ENCODE results near the gene EXOC6.

Gene EXOC6

GRCh38 chr10:93064874-93065660, 216.7 kb downstream of the EXOC6 start:
- DNase-seq (ENCODE audit: low read depth), result no peak

DNA sequence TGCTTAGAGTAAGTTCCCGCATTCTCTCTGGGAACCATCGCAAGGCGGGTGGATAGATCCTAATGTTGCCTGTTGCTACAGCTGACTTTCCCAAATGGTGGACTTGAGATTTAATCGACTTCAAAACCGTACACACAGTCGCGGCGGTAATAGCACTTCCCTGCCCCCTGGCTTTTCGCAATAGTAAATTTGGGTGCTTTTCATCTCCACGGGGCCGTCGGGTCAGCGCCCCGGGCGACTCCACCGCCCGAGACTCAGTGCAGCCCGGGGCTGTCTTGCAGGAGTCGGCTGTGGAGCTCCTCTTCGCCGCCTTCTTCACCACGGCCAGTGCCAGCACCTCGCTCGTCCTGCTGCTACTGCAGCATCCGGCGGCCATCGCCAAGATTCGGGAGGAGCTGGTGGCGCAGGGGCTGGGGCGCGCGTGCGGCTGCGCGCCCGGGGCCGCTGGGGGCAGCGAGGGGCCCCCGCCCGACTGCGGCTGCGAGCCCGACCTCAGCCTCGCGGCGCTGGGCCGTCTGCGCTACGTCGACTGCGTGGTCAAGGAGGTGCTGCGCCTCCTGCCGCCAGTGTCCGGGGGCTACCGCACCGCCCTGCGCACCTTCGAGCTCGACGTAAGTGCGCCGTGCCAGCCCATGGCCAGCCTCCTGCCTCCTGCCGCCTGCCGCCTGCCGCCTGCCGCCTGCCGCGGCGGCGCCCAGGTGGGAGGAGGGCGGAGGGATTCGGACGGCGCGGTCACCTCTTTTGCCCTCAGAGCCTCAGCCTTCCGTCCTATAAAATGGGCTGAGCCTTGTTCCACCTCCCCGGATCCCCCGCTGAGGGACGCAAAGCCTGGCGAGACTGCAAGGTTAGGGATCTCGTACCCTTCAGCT, 217.6 kb downstream of the EXOC6 start:
- DNase-seq (ENCODE audit: low read depth), result no peak

- DNase-seq (ENCODE audit: low read depth), result no peak
Observed at GRCh38 chr10:93066544-93066913, 218.2 kb downstream of the EXOC6 start.

GRCh38 chr10:93067443-93068365, 219.4 kb downstream of the EXOC6 start:
- no peak for DNase-seq (ENCODE audit: low read depth)

DNA sequence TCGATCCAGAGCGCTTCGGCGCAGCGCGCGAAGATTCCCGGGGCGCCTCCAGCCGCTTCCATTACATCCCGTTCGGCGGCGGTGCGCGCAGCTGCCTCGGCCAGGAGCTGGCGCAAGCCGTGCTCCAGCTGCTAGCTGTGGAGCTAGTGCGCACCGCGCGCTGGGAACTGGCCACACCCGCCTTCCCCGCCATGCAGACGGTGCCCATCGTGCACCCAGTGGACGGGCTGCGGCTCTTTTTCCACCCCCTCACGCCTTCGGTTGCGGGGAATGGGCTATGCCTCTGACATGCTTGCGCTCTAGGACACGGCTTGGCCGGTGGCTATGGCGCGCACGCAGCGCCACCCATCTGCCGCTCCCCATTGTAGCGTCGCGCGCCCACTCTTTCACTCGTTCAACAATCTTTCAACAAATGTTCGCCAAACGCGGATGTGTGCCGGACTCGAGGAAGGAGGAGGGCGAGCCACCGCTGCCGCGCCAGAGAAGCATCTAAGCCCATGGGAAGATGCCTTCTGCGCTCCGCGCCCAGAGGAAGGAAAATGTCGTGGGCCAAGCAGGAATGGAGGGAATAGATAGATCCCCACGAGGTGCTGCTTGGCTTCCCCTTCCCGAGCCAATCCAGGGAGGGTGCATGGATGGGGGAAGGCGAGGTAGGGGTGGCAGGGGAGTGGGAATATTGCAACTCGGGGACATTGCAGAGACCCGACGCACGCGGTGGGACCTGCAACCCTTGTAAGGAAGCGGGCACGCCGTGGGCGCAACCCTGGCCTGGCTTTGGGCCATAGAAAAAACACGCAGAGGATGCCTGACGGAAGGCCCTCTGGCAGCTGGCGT, 220.3 kb downstream of the EXOC6 start:
- no peak for DNase-seq (ENCODE audit: low read depth)

GRCh38 chr10:93069245-93069561, 220.9 kb downstream of the EXOC6 start:
- no peak for DNase-seq (ENCODE audit: low read depth)

GRCh38 chr10:93070378-93071176, 222.3 kb downstream of the EXOC6 start:
- no peak for DNase-seq (ENCODE audit: low read depth)

- no peak for DNase-seq (ENCODE audit: low read depth)
Observed at GRCh38 chr10:93071177-93071472, 222.8 kb downstream of the EXOC6 start.

DNA sequence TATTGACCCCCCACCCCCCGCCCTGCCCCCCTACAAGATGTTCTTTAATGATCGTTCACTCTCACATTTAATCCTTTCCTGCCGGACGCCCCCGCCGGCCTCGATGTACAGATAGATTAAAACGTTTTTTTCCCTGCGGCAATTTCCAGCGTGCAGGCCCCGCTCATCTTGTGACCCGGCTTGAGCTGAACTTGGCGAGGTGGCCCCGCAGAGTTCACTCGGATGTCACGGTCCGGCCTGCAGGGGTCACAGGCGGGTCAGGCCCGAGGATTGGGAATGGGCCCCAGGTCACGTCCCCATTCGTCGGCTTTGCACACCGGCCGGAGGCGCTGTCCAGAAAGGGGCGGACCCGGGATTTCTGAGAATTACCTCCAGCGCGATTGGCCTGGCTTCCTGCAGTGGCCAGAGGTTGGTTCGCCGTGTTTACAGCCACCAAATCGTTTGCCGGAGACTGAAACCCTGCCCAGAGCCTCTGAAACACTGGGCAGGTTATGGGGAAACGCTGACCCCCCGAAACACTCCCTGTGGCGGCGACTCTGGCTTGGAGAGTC, 223.4 kb downstream of the EXOC6 start:
- no peak for DNase-seq (ENCODE audit: low read depth)

DNA sequence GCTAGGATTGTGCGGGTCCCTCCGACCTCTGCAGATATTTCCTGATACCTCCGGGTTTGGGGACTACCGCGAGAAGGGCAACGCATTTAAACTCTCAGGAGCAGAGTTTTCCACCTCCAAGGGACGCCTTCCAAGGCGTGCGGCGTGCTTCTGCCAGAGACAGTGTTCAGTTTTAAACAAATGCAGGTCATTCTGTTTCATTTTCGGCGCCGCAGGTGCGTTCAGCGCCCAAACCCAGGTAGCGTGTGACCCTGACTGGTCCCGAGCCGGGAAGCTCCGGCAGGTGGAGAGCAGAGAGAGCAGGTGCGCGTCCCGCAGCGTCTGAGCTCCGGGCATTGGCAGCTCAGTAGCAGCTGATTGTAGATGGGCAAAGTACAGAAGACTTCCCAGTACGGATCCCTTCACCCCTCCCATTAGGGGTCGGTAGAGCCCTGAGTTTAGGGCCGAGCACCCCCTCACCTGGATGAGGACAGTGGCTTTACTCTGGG, 223.9 kb downstream of the EXOC6 start:
- DNase-seq (ENCODE audit: low read depth), result no peak

- no peak for DNase-seq (ENCODE audit: low read depth)
Observed at GRCh38 chr10:93072713-93073538, 224.6 kb downstream of the EXOC6 start.

- no peak for DNase-seq (ENCODE audit: low read depth)
Observed at GRCh38 chr10:93073539-93074146, 225.3 kb downstream of the EXOC6 start, which contains the start of gene CYP26A1. CYP26A1 (plus strand) TSS chr10:93073893; CDS start chr10:93073935, 42 bp downstream.

- no peak for DNase-seq (ENCODE audit: low read depth)
Observed at GRCh38 chr10:93074147-93074596, 225.9 kb downstream of the EXOC6 start.

DNA sequence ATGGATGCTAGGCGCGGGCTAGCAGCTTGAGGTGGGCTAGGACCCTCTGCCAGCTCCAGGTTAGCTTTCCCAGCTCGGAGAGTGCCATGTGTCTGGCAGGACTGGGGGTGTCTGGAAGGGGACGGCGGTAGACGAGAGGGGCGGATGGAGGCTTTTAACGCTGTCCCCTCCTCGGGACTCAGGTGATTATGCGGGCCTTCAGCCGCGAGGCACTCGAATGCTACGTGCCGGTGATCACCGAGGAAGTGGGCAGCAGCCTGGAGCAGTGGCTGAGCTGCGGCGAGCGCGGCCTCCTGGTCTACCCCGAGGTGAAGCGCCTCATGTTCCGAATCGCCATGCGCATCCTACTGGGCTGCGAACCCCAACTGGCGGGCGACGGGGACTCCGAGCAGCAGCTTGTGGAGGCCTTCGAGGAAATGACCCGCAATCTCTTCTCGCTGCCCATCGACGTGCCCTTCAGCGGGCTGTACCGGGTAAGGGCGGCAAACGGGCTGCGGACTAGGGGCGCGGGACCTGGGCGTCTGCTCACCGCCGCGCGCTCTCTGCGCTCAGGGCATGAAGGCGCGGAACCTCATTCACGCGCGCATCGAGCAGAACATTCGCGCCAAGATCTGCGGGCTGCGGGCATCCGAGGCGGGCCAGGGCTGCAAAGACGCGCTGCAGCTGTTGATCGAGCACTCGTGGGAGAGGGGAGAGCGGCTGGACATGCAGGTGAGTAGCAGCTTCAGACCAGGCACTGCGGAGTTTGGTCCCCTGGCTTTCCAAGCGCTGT, 226.5 kb downstream of the EXOC6 start:
- DNase-seq (ENCODE audit: low read depth), result no peak

DNA sequence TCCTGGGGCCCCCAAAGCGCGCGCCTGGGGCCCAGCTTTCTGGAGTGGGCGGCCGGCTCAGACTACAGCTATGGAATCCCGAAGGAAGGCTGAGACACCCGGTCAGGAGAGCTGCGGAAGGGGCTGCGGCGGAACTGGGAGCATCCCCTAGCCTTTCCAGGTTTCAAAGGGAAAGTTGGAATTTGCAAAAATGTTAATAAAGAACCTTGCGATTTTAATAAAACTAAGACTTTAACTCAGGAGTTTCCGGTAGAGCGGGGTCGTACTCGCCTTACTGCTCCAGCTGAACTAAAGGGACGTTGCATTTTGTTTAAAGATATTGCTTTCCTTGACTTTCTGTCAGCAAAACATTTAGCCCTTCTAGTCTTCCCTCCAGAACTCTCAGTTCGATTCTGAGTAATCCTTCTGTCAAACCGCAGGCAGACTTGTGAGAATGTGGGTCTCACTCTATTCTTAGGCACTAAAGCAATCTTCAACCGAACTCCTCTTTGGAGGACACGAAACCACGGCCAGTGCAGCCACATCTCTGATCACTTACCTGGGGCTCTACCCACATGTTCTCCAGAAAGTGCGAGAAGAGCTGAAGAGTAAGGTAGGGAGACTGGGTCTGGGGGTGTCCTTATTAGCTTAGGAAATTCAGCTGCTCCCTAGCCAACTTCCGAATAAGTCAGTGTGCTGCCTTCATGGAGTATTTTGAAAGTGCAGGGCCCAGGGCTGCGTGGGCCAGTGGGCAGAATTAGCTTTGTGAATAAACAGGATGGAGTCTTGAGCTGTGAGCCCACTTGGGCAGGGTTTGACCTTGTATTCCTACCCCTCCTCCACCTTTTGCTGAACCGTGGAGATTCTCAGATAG, 227.3 kb downstream of the EXOC6 start:
- no peak for DNase-seq (ENCODE audit: low read depth)

DNA sequence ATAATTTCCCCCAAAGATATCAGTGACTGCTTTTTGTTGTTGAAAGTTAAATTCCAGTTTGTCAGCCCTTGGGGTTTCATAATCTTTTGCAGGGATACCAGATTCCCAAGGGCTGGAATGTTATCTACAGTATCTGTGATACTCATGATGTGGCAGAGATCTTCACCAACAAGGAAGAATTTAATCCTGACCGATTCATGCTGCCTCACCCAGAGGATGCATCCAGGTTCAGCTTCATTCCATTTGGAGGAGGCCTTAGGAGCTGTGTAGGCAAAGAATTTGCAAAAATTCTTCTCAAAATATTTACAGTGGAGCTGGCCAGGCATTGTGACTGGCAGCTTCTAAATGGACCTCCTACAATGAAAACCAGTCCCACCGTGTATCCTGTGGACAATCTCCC, 228.6 kb downstream of the EXOC6 start:
- no peak for DNase-seq (ENCODE audit: low read depth)

DNA sequence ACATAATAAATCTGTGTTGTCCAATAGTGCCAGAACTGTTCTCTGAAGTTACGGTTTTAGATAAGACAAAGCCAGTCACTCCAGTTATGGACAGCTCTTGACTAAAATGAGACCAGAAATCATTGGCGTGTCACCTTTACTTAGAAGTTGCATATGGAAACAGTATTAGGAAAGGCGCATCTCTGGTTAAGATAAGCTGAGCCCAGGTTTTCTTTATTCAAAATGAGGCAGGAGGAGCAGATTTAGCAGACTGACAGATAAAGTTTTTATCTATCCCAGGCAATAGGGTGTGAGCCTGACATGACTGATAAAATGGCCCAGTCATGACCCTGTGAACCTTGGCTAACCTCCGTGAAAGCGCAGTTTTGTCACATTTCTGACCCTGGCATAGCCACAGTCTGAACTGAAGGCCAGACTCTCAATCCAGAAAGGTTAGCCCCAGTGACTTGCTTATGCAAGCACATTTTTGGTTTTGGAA, 229.6 kb downstream of the EXOC6 start:
- DNase-seq (ENCODE audit: low read depth), result no peak
